ENCODE data around the gene SLC4A11. TPM values are rescaled to one million over a fixed set of nuclear protein-coding genes. Genes with fewer than 3 reads are reported as not detected.
"Not testable (repeated sequence)": the region's sequence is repeated elsewhere in the genome, so short reads cannot be mapped to it uniquely, and the experiment has no call there.

Gene SLC4A11
- total RNA-seq, 1 experiment from 2014 or later: 1.7 TPM

DNA sequence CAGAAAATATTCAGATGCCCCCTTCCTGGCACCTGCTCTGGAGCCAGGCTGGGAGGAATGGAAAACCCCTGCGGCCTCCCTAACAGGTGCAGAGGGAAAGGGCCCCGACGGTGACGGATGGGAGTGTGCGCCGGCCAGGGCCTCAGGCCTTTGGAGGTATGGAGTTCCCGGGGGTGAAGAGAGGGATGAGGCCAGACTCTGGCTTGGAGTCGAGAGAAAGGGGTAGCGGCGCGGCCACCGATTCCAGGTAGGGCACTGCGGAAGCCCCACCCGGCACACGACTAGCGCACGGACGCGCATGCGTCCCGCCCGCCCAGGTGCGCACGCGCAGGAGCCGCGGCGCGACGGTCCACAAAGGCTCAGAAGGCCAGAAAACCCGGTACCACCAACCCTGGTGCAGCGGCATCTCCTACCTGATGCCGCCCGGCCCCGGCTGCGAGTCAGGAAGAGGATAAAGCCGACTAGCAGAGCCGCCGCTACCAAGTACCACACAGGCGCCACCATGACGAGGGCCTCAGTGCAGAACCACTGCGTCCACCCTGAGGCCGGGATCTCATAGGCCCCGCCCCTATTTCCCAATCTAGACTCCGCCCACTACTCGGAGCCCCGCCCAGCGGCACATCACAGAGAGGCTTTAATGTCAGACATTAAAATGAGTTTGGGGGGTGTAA lies 34.7 kb downstream of the SLC4A11 start, which contains the start of gene DDRGK1:
DDRGK1 (minus strand) TSS at position 559 of the 671 bp plus-strand sequence; CDS start at position 504, 55 bp downstream.
- DNase-seq (ENCODE audit: low read depth): peak; percentile 77

DNA sequence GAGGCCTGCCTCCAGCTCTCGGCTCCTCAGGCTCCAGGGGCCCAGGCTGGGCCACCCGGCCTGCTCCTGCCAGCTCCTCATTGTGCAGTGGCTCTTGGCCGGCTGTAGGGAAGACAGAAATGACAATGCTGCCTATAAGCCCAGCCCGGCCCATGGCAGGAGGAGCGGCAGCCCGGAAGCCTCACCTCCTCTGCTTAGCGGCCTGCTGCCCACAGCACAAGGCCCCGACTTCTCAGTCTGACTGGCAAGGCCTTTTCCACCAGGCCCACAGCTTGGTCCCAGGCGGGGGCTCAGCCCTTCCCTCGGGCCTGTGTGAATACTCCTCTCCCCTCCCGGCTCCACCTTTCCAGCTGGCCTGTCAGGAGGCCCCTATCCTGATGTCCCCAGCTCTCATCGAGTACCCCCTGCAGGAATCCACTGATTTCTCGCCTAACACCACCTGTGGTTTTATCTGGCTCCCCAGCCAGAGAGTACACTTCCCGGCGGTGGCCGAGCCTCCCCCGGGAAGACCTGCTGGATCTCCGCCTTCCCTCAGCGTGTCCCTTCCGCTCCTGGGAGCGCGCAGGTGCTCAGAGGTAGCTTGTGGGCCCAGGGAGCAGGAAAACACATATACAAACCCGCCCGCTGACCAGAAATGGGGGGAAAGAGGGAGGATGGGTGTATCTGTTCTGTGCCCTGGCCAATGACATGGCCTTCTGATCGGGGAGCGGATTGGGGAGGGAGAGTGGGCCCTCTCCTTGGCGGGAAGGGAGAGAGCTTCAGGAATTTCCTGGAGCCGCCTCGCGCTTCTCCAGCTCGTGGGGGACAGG lies 35.5 kb downstream of the SLC4A11 start:
- peak; percentile 16 for DNase-seq (ENCODE audit: low read depth)

DNA sequence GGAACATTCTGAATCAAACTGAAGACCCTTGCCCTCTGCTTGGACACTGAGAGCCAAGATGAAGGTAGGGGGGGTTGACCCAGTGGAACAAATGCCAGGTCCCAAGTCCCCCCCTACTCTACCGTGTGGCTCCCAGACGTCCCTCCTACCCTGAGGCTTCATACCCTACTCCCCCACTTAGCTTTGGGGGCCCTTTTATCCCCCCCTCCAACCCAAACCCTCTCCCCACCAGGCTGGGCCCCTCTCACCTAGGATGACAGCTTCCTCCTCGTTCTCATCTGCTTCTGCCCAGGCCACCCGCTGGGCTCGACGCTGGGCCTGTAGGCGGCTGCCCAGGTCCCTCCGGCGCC lies 36.0 kb downstream of the SLC4A11 start:
- DNase-seq (ENCODE audit: low read depth): no peak

DNA sequence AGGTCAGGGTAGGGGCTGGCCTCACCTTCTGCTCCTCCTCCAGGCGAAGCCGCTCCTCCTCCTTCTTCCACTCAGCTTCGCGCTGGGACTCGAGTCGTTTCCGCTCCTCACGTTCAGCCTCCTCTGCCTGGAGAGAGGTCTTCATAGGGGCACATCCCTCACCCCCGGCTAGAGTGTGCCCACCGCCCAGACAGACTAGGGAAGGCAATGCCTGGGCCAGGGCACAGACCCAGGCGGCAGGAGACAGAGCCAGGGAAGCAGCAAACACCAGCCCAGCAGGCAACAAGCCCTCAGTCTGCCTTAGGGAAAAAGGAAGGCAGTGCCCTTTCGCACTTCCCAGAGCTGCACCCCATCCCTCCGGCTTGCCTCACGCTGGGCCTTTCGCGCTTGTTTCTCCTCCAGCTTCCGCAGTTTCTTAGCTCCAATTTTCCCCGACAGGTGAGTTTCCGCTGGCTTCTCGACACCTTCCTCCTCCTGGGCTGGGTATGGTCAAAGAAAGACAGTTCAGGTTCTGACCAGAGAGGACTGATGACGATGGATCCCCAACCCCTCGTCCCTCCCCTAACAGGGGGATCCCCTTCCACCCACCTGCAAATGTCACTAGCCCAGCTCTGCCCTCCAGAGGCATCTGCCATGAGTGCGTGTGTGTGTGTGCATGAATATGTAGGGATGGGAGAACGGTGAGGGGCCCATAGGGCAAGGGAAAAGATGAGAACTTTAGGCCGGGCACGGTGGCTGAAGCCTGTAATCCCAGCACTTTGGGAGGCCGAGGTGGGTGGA lies 38.8 kb downstream of the SLC4A11 start:
- no peak for DNase-seq (ENCODE audit: low read depth)

DNA sequence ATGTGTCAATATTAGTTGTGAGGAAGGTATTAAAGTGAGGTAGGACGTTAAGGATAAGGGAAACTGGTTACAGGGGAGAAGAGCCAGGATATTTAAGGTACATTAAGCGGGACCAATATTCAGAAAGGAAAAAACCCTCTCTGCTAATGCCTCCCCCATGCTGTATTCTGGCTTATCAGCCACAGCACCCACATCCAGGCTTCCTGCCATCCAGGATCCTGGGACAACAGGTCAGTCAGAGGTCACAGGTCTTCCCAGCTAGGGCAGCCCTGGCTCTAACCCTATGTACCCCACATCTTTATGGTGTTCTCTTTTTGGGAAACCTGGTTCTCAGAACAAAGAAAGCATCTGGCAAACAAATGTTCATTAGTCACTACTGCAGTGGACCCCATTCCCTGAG lies 39.8 kb downstream of the SLC4A11 start:
- no peak for DNase-seq (ENCODE audit: low read depth)

DNA sequence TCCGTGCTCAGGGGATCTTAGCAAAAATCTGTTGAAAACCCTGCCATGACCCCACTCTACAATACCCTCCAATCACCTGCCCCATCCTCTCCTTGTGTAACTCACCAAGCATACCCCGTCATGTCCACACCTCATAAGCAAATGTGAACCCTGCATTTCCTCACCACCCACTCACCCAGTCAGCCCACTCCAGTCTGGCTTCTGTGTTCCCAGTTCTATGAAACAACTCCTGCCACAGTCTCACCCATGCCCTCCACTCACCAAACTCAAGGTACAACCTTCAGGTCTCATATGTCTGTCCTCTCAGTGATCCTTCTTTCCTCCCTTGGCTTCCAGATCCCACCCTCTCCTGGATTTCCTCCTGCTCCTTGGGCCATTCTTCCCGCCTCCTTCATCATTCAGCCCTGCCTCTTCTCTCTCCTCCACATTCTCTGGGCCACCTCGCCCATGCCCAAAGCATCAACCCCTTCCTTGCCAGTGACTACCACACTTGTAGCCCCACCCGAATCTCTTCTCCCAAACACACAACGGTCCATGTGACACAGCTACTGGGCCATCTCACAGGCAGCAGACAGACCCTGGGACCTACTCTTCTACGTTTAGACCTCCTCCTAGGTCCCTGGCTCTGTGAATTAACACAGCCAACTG lies 43.3 kb downstream of the SLC4A11 start:
- DNase-seq (ENCODE audit: low read depth): no peak

DNA sequence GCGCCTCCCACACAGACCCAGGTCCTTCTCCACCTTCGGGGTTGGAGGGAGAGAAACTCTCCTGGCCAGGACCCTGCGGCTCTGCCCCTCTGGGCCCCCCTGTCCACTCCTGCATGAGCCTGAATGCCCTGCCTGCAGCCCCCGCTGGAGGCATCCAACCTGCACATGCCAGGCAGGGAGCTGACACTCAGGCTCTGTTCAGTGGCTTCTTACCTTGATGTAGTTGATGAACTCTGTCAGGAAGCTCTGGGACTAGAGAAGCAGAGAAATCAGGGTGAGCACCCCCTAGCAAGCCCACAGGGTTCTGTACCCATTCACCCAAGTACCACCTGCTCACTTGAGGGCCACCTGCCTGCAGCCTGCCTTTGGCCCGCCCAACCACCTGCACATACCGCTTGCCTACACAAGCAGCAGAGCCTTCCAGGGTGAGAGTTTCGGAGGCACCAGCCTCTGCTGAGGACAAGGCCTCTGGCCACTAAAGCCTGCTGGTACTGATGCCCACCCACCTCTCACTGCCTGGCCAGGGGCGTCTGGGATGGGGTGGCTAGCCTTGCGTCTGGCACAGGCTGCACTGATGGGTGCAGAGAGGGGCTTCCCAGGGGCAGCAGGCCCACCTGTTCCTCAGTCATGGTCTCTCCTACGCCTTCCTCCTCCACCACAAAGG lies 44.2 kb downstream of the SLC4A11 start:
- DNase-seq (ENCODE audit: low read depth): no peak

DNA sequence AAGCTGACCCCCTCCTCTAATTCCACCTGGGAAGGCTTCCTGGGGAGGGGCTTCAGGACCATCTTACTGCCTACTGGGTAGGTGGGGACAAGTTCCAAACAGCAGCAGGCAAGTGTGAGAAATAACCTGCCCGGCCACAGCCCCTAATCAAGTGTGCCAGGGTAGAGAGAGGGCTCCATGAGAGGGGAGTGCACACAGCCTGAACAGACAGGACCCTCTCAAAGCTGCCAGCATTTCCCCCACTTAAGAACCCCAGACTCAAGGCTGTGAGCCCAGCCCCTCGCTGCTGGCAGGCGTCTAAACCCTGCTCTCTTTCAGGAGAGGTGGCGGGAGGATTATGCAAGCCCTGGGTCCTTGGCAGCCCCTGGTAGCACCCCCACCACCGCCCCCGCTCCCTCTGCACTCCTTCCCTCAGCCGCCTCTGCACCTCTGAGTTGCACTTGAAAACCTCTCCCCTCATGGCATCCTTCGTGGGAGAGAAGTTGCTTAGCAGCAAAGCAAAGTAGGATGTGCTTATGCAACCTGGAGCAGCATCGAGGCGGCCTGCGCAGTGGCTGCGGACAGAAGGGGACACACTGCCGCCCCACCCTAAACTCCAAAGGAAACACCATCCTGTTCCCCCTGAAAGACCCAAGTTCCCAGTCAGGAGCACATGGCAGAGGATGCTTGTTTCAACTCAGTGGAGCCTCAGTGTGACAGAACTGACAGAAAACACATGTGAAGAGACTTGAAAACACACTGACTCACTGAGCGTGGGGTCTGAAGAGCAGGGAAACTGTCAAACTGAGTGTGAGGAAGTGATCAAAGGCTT lies 45.0 kb downstream of the SLC4A11 start:
- DNase-seq (ENCODE audit: low read depth): no peak

DNA sequence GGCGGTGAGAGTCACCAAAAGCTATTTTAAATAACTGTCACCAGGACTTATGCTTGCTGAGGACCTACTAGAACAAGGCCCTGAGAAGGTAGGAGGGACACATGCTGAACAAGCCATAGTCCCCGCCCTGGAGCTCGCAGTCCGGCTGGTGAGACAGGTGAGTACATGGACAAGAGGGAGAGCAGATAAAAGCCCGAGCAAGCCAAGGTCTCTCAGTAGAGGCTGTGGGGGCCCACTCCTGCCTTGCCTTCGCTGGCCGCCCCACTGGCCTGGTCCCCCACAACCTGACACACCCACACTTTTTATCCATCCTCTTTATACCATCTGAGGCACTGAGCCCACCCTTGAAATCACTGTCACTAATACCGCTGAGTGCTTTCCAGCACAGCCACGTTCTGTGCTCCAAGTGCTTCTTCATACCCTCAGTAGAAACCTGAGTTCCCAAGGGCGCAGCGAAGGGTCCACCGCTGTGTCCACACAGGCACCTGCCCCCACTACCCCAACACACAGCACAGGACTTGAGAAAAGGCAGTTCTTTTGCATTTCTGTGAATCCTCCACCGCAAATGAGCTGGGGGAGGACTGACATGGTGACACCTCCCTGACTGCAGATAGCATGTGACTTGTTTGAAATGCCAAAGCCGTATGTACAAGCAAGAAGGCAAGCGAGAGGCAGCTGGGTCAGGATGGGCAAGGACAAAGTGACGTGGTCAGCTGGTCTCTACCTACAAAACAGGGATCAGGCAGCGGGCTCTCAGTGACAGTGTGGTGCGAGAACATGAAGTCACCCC lies 46.6 kb downstream of the SLC4A11 start:
- DNase-seq (ENCODE audit: low read depth): no peak

DNA sequence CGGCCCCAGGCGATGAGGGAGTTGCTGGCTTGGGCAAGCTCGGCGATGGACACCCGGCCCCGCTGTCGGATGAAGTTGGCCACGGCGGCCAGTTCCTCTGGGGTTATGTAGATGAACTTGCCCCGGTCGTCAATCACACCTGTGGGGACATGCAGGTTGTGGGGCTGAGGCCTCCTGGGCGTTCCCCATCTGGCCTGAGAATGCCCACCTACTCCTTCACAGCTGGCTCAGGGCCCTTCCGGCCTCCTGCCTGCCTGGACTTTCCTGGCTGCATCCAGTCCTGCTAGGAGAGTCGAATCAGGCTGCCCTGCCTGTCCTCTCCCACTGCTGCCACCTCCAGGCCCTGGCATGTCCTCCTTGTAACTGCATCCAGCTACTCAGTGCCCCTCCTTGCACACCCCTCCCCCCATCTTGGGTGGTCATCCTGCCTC lies 48.3 kb downstream of the SLC4A11 start:
- no peak for DNase-seq (ENCODE audit: low read depth)

DNA sequence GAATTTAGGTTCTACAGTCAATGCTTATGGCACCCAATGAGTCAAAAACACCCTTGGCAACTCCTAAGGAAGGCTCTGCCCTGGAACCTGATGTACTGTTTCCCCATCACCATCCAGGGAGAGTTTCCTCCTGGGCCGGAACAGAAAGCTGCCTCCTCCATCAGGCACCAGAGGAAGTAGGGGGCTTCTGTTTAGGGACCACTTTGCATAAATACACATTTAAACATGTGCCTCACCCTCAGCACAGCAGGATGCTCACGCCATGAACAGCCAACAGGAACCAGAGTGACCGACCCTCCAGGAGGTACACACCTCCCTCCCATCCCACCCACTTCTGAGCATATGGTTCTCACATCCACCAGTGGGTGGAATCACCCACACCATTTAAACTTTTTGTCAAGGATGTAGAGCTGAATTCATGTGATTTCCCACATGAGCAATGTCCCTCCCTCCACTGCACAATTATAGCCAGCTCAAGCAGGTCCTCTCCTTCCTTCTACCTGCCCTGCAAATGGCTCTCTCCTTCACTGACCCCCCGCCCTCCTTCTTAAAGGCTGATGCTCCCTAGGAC lies 49.3 kb downstream of the SLC4A11 start:
- DNase-seq (ENCODE audit: low read depth): no peak

DNA sequence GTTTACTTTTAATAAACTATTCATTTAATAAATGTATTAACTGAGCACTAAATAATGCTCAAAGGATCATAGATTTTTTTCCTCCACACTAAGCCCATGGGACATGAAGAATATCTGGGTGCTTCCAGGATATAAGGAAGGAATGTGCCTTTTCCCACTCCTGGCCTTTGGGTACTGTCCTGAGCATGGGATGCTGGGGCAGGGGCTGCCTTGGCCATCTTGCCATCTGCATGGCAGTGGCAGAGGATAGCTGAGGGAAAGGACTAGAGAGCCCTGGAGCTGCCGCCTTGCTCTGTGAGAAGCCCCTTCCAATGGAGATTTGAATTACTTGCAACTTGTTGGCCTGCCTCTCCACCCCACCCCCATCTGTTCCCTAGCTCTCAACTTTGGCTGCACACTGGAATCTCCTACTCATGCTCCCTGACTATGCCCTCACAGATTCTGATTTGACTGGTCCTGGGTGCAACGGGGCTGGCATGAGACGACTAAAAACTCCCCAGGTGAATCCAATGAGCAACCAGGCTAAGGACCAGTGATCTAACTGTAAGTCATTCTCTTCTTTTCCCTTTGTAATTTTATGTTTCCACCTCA lies 50.1 kb downstream of the SLC4A11 start:
- no peak for DNase-seq (ENCODE audit: low read depth)

DNA sequence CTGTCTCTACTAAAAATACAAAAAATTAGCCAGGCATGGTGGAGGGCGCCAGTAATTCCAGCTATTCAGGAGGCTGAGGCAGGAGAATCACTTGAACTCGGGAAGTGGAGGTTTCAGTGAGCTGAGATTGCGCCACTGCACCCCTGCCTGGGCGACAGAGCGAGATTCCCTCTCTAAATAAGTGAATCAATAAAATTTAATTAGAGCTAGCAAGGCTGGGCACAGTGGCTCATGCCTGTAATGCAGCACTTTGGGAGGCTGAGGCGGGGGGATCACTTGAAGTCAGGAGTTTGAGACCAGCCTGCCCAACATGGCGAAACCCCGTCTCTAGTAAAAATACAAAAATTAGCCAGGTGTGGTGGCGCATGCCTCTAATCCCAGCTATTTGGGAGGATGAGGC lies 51.1 kb downstream of the SLC4A11 start:
- not testable (repeated sequence) for DNase-seq (ENCODE audit: low read depth)

DNA sequence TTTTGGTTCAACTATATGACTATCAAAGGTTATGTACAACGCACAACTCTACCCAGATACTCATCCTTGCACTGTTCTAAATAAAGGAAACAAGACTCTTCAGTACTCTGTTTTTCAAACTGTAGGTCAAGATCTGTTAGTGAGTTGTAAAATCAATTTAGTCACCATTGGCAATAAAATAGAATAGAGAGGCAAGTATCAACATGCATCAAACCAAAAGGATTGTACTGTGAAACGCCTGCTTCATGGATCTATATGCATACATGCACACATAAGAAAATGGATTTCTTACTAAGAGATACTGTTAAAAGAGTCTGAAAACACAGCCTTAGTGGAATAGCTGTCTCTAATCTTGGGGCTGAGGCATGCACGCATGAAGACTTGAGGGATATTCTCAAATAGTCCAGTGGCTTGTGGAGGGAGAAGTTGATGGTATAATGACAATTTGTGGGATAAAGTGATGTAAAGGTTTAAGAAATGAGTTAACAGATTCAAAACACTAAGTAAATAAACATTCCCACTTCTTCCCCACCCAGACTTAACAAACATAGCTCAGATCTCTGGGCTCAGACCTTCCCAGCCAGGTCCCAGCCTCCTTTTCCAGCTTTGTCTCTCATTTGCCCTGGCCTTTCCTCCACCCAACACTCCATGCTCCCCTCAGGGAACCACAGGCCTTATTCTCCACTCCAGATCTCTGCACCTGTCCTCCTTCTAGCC lies 54.9 kb downstream of the SLC4A11 start:
- DNase-seq (ENCODE audit: low read depth): no peak

DNA sequence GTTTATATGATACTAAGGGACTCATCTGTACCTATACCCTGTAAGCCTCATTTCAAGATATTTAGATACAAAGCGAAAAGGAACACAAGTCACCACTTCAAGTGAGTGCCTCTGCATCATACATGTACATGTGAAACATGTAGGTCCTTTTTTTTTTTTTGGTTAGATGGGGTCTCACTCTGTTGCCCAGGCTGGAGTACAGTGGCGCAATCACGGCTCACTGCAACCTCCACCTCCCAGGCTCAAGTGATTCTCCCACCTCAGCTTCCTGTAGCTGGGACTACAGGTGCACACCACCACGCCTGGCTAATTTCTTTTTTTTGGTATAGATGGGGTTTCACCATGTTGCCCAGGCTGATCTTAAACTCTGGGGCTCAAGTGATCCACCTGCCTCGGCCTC lies 56.6 kb downstream of the SLC4A11 start:
- DNase-seq (ENCODE audit: low read depth): not testable (repeated sequence)

DNA sequence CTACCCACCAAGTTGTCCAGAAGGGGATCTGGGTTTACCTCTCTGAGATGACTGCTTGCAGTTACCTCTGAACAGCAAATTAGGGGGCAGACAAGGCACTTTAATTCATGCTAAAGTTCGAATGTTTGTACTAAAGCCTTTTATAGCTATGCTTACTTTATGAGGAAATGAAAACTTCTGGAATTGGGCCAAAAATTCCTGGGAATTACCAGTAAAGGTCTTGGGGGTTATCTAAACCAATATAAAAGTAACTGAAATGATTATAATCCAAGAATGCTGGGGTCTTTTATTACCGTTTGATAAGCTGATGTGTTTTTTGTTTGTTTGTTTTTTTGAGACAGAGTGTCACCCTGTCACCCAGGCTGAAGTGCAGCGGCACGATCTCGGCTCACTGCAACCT lies 57.7 kb downstream of the SLC4A11 start:
- no peak for DNase-seq (ENCODE audit: low read depth)

DNA sequence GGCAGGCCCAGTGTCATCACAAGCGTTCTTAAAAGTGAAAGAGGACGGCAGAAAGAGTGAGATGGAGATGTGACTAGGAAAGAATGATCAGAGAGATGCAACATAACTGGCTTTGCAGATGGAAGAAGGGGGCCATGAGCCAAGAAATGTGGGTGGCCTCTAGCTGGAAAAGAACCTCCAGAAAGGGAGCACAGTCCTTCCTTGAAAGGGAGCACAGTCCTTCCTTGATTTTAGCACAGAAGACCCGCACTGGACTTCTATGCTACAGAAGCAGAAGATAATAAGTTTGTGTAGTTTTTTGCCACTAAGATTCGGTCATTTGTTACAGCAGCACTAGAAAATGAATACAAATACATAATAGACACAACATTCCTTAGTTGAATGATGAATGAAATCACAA lies 58.7 kb downstream of the SLC4A11 start:
- no peak for DNase-seq (ENCODE audit: low read depth)
